ENCODE results near the gene C2orf66.

The C2orf66 gene

DNA sequence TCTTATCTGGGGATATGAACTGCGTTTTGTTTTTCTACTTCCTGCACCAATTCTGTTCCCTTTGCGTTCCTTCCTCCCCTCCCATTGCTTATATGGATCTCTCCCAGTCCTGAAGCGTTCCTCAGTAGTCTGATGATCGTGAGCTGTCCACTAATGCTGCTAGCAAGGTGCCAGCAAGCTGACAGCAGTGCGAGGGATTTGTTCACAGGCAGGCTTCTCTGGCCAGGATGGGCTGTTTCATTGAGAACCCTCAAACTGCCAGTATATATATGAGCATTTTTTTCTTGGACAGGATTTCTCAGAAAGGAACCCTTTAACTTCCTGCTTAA, 49.8 kb downstream of the C2orf66 start:
- no peak for DNase-seq (ENCODE audit: low read depth)

DNA sequence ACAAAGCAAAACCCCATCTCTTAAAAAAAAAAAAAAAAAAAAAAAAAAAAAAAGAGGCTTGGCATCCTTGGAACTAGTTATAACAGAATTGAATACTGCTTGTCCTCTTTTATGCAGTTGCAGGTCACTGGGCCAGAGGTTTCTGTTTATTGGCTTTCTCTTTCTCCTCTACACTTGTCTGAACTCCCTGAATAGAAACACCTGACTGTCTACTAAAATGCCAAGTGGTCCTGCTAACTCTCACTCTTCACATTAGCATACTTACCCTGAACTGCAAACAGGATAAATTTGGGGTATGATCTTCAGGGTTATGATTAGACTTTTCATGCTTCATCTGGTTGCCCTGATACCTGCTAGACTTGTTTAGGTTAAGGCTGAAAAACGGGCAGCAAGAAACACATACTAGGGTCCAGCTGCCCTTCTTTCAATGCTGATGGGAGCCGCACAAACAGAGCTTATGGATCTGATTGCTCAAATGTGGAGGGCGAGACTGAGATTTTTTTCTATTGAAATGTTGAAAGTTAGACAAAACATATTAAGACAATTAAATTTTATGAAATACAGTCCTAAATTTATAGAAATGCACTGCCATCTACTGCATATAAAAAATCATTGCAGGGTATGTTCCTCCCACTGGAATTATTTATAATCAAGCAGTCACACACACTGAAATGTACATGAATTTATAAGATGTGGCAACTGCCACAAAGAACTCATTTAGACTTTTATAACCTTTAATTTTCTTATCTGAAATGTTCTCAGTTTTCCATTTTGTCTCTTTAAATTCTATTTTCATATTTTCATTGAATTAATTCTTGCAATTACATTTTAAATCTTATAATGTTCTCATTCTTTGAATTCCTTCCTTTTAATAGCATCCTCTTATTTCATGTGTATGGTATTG, 50.4 kb downstream of the C2orf66 start:
- no peak for DNase-seq (ENCODE audit: low read depth)
